ENCODE measurements around the gene NYNRIN.

The NYNRIN gene

DNA sequence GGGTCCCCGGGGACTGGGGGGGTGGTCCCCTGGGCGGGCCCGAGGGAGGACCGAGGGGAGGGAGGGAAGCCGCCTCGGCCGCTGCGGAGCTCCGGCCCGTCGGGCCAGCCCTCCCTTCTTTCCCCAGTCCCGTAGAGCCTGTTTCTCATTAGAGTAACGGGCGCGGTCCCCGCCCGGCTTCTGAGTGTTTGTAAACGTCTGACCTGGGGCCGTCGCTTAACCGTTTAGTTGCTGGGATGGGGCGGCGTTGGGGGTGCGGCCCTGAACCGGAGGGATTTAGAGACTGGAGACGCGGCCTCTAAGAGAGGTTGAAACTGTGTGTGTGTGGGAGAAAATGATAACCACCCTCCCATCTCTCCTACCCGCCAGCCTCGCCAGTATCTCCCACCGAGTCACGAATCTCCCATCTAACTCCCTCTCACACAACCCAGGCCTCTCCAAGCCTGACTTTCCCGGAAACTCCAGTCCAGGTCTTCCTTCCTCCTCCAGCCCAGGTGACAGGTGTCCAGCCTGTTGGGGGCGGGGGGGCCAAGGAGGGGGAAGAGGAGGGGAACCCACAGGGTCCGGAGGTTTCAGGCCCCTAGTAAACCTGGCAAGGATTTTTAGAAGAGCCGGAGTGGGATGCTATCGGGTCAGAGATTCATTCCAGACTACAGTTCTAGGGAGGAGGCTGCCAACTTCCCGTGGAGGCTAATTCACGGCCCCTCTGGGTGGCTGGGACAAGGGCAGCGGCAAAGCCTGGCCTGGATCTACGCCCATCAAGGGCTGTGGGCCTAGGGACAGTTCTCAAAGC lies 31.9 kb upstream of the NYNRIN start:
- TF ChIP-seq CTCF (IDR thresholded peaks at IDR 0.05) (no peak), ZFX (IDR thresholded peaks at IDR 0.05; ENCODE audit: borderline replicate concordance) (no peak)
- H3K27ac ChIP-seq: peak overlapping the region; percentile 97

DNA sequence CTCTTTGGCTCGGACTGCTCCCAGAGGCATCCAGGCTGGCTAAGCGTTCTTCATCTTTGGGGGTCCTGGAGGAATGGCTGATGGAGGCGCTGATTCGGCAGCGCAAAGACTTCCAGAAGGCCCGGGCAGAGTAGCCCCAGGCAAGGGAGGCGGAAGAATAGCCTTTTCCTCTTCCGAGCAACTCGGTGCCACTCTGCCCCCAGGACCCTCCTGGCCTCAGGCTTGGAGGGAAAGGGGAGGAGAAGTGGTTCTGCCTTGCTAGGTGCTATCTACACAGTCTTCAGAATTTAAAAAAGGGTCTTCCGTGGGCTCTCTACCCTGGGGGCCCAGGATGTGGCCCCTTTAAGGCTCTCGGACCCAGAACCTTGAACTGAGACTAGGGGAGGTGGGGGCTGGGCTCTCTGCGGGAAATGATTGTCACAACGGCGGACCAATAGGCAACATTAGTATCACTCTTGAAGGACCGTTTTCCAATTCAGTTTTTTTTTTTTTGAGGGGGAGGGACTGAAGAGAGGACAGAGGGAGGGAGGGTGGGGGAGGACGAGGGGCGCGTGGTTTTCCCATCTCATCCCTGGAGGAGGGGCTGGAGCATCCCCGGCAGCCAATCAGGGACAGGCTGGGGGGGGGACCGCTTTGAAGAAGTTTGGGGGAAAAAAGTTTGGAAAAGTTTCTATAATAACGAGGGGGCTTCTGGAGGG lies 31.1 kb upstream of the NYNRIN start, which contains the start of gene NFATC4:
NFATC4 (plus strand) TSS at position 671 of the 698 bp plus-strand sequence. CDS start 157 bp downstream, outside the sequence.
- TF ChIP-seq CTCF (IDR thresholded peaks at IDR 0.05): no peak
- no peak for TF ChIP-seq ZFX (IDR thresholded peaks at IDR 0.05; ENCODE audit: borderline replicate concordance)
- peak within 1 kb of the TSS; percentile 97 for H3K27ac ChIP-seq

DNA sequence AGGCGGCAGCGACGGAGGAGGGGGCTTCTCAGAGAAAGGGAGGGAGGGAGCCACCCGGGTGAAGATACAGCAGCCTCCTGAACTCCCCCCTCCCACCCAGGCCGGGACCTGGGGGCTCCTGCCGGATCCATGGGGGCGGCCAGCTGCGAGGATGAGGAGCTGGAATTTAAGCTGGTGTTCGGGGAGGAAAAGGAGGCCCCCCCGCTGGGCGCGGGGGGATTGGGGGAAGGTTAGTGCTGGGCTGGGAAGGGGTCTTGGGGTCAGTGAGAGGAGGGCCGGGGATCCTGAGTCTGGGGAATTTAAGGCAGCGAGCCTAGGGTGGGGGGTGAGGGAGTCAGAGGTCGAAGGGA lies 30.6 kb upstream of the NYNRIN start:
- TF ChIP-seq ZFX (IDR thresholded peaks at IDR 0.05; ENCODE audit: borderline replicate concordance) (no peak), CTCF (IDR thresholded peaks at IDR 0.05) (no peak)
- H3K27ac ChIP-seq: peak overlapping the region; percentile 97

DNA sequence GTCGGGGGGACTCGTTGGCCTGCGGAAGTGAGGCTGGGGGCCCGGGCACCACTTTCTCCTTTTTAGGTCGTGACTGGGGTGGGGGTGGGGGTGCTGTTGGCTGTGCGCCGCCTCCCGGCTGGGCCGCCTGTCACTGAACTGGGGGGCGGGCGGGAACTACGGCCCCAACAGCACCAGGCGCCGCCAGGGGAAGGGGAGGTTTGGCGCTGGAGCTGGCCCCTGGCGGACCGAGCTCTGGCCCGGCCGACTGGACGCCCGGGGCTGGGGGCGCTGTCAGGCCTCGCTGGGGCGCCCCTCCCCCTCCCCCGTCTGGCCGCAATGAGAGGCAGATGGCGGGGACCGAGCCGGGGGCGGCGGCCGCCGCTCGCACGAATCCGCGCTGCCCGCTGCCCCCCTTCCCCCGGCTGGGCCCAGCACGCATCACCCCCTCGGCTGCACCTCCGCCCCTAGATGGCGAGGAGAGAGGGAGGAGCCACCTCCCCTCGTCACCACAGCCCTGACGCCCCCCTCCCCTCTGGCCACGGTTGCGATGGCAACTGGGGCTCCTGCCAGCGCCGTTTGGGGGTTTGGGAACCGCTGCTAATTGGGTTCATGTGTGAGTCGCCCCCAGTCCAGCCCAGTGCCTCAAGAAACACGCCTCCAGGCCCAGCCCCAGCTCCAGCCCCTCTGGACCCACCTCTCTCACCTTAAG lies 30.1 kb upstream of the NYNRIN start:
- no peak overlapping the region for H3K27ac ChIP-seq
- no peak for TF ChIP-seq ZFX (IDR thresholded peaks at IDR 0.05; ENCODE audit: borderline replicate concordance)
- no peak for TF ChIP-seq CTCF (IDR thresholded peaks at IDR 0.05)

GRCh38 chr14:24369463-24369862 lies 29.3 kb upstream of the NYNRIN start:
- no peak for TF ChIP-seq CTCF (IDR thresholded peaks at IDR 0.05)
- TF ChIP-seq ZFX (IDR thresholded peaks at IDR 0.05; ENCODE audit: borderline replicate concordance): no peak
- H3K27ac ChIP-seq: no peak overlapping the region

DNA sequence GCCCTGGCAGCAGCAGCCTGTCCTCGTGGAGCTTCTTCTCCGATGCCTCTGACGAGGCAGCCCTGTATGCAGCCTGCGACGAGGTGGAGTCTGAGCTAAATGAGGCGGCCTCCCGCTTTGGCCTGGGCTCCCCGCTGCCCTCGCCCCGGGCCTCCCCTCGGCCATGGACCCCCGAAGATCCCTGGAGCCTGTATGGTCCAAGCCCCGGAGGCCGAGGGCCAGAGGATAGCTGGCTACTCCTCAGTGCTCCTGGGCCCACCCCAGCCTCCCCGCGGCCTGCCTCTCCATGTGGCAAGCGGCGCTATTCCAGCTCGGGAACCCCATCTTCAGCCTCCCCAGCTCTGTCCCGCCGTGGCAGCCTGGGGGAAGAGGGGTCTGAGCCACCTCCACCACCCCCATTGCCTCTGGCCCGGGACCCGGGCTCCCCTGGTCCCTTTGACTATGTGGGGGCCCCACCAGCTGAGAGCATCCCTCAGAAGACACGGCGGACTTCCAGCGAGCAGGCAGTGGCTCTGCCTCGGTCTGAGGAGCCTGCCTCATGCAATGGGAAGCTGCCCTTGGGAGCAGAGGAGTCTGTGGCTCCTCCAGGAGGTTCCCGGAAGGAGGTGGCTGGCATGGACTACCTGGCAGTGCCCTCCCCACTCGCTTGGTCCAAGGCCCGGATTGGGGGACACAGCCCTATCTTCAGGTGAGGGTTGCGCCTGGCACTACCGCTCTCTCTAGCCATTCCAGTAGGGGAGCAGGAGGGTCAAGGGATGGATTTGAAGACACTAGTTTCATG lies 28.7 kb upstream of the NYNRIN start:
- TF ChIP-seq CTCF (IDR thresholded peaks at IDR 0.05) (no peak), ZFX (IDR thresholded peaks at IDR 0.05; ENCODE audit: borderline replicate concordance) (no peak)
- H3K27ac ChIP-seq: no peak overlapping the region
